Smooth muscle cell of bladder (primary cell): ENCODE data around the gene MUC22. TPM values are rescaled to one million over a fixed set of nuclear protein-coding genes. Genes with fewer than 3 reads are reported as not detected.

Experiments used
- total RNA-seq: library from RNA; depleted of rRNA; stranded (reverse); fragments of >200 nt; gene quantifications from 2 replicates; pipeline ENCODE4 v1.2.3, GENCODE V29; 2014

The MUC22 gene
- not detected in 2 replicates for total RNA-seq

GRCh38 chr6:31010393-31011060 is at the start of gene MUC22:
TSS of gene MUC22 (plus strand) at chr6:31010474. CDS start at chr6:31010707, 233 bp downstream.

DNA sequence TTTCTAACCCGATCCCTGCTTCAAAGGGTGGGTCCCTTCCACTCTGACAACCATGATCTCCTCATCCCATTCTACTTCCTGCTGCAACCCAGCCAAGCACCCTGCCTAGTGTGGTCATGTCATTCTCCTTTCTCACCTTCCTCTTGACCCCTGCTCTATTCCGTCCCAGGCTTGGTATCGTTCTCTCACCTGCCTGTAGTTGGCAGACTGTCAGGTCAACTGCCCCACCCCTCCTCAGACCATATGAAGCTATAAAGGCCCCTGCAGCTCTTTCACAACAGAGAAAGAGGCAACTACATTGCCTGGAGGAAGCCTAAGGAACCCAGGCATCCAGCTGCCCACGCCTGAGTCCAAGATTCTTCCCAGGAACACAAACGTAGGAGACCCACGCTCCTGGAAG is 26.8 kb upstream of the MUC22 start, which contains the start of gene MUC21:
TSS of gene MUC21 (plus strand) at position 280 of the 400 bp plus-strand sequence. CDS start 241 bp downstream, outside the sequence.

Other genes with a start within 250 kb of the MUC22 start
- 16.2 and 34.9 TPM in 2 replicates for gene DDR1, start 126.0 kb upstream of the MUC22 start, total RNA-seq
- gene GTF2H4, start 102.3 kb upstream of the MUC22 start, total RNA-seq = 5.8 and 11.1 TPM in 2 replicates
- 9.8 and 15.5 TPM in 2 replicates for gene VARS2, start 96.2 kb upstream of the MUC22 start, total RNA-seq
- gene SFTA2, start 78.3 kb upstream of the MUC22 start, total RNA-seq = not detected in 2 replicates
- not detected in 2 replicates for gene MUCL3, start 69.5 kb upstream of the MUC22 start, total RNA-seq
- gene MUC21, start 26.8 kb upstream of the MUC22 start, total RNA-seq = not detected in 2 replicates
- not detected in 2 replicates for gene C6orf15, start 102.1 kb downstream of the MUC22 start, total RNA-seq
- gene PSORS1C1, start 104.3 kb downstream of the MUC22 start, total RNA-seq = 1.7 and 2.1 TPM in 2 replicates
- under 0.01 TPM in 1 of 2 replicates, not detected in the other for gene CDSN, start 110.0 kb downstream of the MUC22 start, total RNA-seq
- gene PSORS1C2, start 128.6 kb downstream of the MUC22 start, total RNA-seq = not detected in 2 replicates
- 13.1 and 14.1 TPM in 2 replicates for gene CCHCR1, start 147.3 kb downstream of the MUC22 start, total RNA-seq
- 1.8 and 2.0 TPM in 2 replicates for gene TCF19, start 148.1 kb downstream of the MUC22 start, total RNA-seq
- 0.09 and 0.14 TPM in 2 replicates for gene POU5F1, start 160.2 kb downstream of the MUC22 start, total RNA-seq